Keratinocyte (primary cell): ENCODE measurements around the gene MYO7B.

Experiments
- CTCF ChIP-seq, 3 experiments: IDR thresholded peaks in 1 of 3; conservative IDR thresholded peaks in 1 of 3; optimal IDR thresholded peaks in 1 of 3; 2 replicates in 2 of 3; 3 replicates in 1 of 3; pipeline versions ENCODE3 to v1.5.1; 2011; ENCODE audit warnings: low read length in 3 of 3, mild to moderate bottlenecking in 3 of 3, moderate library complexity in 2 of 3, control low read depth in 1 of 3, inconsistent platforms in 1 of 3; ENCODE audit not compliant: insufficient read depth in 2 of 3; ENCODE audit errors: extremely low read depth in 1 of 3
- EZH2 ChIP-seq: IDR thresholded peaks from one replicate; pipeline ENCODE4 v1.6.1; 2012; ENCODE audit warnings: inconsistent platforms, mild to moderate bottlenecking, low read length, moderate library complexity

DNA sequence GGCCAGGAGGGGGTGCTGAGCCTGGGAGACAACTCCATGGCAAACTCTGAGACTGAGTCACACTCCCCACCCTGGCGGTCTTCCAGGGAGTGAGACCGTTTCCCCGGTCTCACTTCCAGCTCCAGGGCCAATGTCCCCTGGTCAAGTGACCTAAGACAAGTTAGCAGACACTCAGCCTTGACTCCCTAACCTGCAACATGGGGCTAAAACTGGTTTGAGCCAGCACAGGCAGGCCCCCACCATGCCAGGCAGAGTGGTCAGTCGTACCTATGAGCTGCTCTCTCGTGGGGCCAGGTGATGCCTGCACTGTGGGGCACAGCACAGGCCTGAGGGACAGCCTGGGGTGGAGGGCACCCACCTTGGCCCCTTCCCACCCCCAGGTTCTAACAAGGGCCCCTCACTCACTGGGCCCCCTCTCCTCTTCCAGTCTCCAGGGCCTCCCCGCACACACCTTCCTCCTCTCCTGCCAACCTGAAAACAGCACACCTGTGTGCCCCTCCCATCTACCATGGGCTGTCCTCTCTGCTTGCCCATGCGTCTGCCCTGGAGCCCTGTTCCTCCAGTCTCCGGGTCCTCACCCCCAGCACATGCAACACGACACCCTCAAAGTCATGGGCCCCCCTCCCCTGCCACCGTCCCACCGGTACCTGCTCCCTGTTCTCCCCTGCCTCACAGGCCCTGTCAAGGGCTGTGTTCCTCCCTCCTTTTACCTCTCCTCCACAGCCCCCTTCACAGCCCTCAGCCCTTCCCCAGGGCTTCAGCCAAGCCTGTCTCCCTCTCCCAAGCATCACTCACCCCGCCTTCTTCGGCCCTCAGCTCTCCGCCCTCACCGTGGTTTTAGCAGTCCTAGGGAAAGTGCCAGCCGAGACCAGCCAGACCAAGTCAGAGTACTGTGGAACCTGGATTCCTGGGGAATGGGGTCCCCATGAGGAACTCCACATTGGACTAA lies 112.0 kb downstream of the MYO7B start:
- TF ChIP-seq CTCF (optimal IDR thresholded peaks at IDR 0.05 in 1 of 3, IDR thresholded peaks at IDR 0.05 in 1 of 3, conservative IDR thresholded peaks at IDR 0.05 in 1 of 3; ENCODE audit: extremely low read depth in 1 of 3, insufficient read depth in 2 of 3, low read length in 3 of 3) (no peak), EZH2 (no peak)
